HG03097 (cell line): ENCODE data around the gene AURKA.
"Not testable (repeated sequence)": the region's sequence is repeated elsewhere in the genome, so short reads cannot be mapped to it uniquely, and the experiment has no call there.

ENCODE experiments used
- ATAC-seq: cut with Tn5 transposase; IDR thresholded peaks from one replicate; pipeline ENCODE4 v1.9.1; 2021; ENCODE audit not compliant: unreplicated experiment, low FRiP score

Gene AURKA

GRCh38 chr20:56392881-56393482, 967 bp upstream of the AURKA start:
- ATAC-seq = no peak

- peak; percentile 36 for ATAC-seq
Measured at GRCh38 chr20:56391596-56392131, 351 bp downstream of the AURKA start.

- ATAC-seq = no peak
Measured at GRCh38 chr20:56391037-56391436, 978 bp downstream of the AURKA start.

GRCh38 chr20:56390396-56390795, 1.6 kb downstream of the AURKA start:
- ATAC-seq = not testable (repeated sequence)

DNA sequence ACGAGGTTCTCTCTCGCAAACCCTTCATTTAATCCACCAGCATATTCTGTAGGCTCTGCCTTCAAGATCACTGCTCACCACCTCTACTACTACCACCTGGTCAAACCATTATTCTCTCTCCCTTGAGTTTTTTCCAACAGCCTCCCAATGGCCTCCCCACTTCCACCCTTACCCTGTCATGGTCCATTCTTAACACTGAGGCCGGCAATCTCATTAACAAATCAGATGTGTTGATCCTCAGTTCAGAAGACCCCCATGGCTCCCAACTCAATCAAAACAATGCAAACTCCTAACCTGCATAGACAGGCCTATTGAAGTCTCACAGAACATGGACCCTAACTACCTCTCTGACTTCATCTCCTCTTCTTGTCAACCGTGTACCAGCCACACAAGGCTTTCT, 2.2 kb downstream of the AURKA start:
- ATAC-seq = no peak

- ATAC-seq = no peak
Measured at GRCh38 chr20:56388882-56389281, 3.1 kb downstream of the AURKA start.

GRCh38 chr20:56386219-56386618, 5.8 kb downstream of the AURKA start:
- no peak for ATAC-seq

- ATAC-seq = no peak
Measured at GRCh38 chr20:56385130-56385529, 6.9 kb downstream of the AURKA start.

DNA sequence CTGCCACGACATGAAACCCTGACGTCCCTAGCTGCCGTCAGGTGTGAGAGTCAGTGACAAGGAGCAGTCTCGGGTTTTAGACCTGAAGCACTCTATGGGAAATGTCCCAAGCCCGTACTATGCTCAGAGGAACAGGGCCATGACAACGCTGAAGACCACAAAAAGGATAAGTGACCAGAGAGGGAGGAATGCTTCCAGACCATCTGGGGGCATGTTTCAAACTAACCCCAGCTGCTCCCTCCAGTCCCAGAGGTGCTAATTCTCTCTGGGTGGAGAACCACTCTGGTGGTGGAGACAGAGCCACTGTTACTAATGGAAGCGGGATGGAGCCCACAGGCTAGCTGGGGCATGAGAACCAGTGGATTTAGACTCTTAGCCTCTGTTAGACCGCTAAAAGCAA, 8.7 kb downstream of the AURKA start:
- no peak for ATAC-seq

GRCh38 chr20:56382696-56383095, 9.3 kb downstream of the AURKA start:
- no peak for ATAC-seq

DNA sequence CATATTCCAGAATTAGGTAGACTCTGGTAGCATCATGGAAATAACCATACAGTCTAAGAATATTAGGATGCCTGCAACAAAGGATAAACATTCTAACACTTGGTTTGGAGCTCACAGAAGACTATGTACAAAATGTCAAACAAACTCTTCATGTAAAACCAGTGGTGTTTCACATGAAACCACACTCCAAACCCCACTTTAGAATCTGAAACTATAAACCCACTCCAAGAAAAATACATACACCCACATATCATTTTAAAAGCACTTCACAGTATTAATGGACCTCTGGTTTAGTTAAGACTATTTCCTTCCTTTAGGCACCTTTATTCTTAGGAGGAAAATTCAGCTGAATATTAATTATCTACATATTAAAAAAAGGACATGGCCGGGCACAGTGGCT, 10.5 kb downstream of the AURKA start:
- no peak for ATAC-seq

DNA sequence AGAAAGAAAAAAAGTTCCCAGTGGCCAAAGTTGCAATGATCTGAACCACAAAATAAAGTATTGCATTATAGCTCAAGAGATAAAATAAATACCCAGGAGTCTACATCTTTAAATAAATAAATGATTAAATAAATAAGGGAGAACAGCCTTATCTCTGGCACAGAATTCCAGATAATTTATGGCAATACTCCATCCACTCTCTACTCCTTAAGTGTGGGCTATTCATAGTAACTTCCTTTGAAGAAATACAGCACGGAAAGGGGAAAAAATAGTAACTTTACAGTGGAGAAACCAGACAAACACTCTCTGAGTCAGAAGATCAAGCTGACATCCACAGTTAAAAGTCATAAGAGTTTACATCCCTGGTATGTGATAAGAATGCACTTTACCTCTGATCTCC, 11.6 kb downstream of the AURKA start:
- ATAC-seq = no peak

DNA sequence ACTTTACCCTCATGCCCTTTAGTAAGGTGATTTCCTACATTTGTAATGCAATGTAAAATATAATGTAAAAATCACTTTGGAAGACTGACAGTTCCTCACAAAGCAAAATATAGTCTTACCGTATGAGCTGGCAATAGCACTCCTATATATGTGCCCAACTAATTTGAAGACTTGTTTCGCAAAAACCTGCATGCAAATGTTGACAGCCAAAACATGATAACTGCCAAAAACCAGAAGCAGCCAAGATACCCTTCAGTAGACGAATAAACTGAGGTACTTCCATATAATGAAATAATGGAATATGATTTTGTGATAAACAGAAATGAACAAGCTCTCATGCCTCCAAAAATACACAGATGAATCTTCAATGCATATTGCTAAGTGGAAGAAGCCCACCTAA, 13.6 kb downstream of the AURKA start:
- no peak for ATAC-seq

DNA sequence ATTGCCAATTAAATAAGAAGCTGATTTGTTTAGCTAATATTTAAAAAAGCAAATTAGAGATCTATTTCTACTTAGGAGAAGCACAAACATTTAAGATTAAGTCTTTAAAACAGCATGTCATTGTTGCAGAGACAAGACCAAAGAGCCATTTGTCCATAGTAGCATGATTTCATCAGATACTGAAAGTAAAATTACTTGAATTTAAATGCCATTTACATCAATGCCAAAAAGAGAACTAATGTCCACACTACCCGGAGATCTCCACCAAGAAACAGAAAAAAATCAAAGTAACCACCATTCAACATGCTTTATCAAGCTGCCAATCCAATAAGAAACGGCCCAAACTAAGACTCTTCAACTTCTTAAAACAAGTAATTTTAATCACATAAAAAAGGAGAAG, 15.7 kb downstream of the AURKA start:
- ATAC-seq = no peak

DNA sequence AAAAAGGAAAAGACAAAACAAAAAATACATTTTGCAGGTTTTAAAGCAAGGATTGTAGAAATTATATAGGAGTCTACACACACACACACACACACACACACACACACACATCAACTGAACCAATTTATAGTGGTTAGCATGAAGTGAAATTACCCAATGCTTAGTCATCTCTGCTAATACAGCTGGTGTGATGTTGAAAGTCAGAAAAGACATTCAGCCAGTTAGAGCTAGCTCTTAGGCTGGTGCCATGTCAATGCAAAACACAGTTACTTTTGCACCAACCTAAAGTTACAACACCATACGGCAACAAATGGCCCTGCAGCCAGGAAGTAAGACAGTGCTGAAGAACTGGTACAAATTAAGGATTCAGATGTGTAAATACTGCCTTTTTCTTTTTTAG, 18.1 kb downstream of the AURKA start:
- ATAC-seq = no peak

DNA sequence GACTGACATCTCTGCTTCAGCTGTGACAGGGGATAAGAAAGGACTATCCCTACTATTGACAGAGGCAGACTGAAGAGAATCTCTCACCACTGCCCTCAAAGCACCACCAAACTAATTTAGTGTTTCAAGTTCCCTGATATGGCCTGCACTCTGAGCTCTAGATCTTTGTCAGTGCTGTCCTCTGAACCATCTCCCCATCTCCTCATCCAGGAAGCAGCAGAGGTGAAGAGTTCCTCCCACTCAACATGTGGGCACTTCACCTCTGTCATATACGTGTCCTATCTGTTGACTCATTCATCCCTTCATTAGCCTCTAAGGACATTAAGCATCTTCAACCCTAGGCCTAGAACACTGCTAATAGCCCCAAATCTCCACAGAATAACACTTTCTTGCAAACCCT, 19.2 kb downstream of the AURKA start:
- ATAC-seq = no peak

DNA sequence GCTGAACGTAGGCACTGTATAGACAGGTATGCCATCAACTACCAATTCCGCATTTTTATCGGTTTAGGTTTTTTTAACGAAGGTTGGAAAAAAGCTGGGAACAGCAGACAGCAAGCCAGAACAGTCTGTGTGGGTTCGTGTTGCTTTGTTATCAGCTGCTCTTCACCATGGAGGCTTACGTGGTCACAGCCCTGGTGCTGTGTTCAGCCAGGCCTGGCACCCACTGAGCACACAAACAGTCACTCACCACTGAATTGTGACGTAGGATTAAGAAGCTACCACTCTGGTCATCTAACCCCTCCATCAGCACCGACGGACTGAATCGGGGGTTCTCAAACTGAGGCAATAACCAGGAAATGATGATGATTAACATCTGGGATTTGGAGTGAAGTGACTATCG, 20.0 kb downstream of the AURKA start:
- no peak for ATAC-seq

DNA sequence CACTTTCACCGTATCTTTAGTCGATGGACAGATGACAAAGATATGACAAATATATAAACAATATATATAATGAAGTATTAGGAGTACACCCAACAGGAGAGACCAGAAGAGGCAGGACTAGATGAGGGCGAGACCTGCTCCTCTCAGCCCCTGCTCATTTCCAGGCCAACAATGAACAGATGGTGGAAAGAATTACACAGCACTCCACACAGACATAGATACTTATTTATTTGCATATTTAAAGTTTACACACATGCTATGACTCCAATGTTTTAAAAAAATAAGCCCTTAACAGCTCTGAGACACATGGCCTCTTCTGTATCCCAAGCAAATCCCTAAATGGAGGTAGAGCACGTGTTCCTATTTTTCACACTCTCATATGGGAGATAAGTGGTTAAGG, 22.8 kb downstream of the AURKA start:
- no peak for ATAC-seq

DNA sequence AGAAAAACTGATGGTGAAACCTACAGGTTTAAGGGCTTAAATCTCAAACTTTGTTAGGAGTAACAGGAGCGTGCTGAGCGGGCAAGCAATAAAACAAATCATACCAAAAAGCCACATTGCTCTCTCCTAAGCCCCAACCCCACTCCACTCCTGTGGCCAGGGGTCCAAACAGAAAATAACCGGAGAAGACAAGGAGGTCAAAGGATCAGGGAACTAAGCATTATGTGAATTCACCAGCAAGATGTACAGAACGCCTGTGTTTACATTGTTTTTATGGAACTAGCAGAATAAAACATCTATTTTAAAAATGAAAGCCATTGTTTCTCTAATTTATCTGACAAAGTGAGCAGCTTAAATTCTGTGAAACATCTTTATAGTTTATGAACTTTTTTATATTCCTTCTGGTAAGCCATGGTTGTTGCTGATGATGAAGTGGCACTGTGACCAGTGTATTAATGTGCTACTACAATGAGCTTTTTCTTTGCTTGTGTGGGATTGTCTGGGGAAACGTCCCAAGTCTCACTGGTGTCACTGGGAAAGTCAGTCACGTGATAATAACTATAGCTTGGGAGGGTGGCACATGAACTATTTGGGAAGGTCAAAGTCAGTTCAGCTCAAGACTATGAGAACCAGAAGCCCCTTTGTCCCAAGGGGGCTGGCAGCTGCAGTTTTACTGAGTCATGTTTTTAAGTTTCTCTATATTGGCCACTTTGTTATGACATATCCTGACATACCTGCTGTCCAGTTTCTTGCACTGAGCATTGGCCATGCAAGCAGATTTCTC, 23.5 kb downstream of the AURKA start:
- no peak for ATAC-seq

- ATAC-seq = no peak
Measured at GRCh38 chr20:56363491-56363890, 28.5 kb downstream of the AURKA start.

GRCh38 chr20:56362833-56363413, 29.1 kb downstream of the AURKA start:
- ATAC-seq = no peak

GRCh38 chr20:56361900-56362299, 30.1 kb downstream of the AURKA start:
- ATAC-seq = no peak
